Measurements from ENCODE around the gene ANKRD17.

GRCh38 chr4:73189274-73189810 is 69.3 kb downstream of the ANKRD17 start:
- no peak for TF ChIP-seq MXI1 (IDR thresholded peaks at IDR 0.05; ENCODE audit: low read depth, low read length)
- TF ChIP-seq JUND (IDR thresholded peaks at IDR 0.05) = no peak
- TF ChIP-seq POLR2AphosphoS5 (IDR thresholded peaks at IDR 0.05; ENCODE audit: low read depth, low read length) = no peak
- no peak for TF ChIP-seq CTCF (IDR thresholded peaks at IDR 0.05)

Measured in SK-N-SH (cell line).